Lung (tissue), 12 donors: Measurements from ENCODE around the gene CARMIL3. TPM values are rescaled to one million over a fixed set of nuclear protein-coding genes. Genes with fewer than 3 reads are reported as not detected.

Experiments
- ATAC-seq: fragments of 200-7000 bp; cut with Tn5 transposase; one replicate; pipeline ENCODE4 v1.9.1; 2020; ENCODE audit warnings: moderate number of reproducible peaks; ENCODE audit not compliant: insufficient read depth, low FRiP score
- DNase-seq, 3 donors: peaks; one replicate each; pipeline ENCODE4 v3.0.0-alpha.2; 2013 to 2017
- H3K27ac ChIP-seq, 2 donors: one replicate each; pipeline ENCODE4 v1.5.1; 2013; ENCODE audit warnings: mild to moderate bottlenecking in 2 of 2, moderate library complexity in 2 of 2, control low read depth in 1 of 2, inconsistent platforms in 1 of 2, low read depth in 1 of 2, low read length in 1 of 2
- H3K27me3 ChIP-seq, 3 donors: one replicate each; pipeline ENCODE4 v1.5.1; 2013; ENCODE audit warnings: low read length in 2 of 3; ENCODE audit not compliant: control insufficient read depth in 3 of 3, insufficient read depth in 3 of 3
- H3K36me3 ChIP-seq, 4 donors: one replicate each; pipeline ENCODE4 v1.5.1; 2013; ENCODE audit warnings: low read length in 4 of 4, mild to moderate bottlenecking in 1 of 4, moderate library complexity in 1 of 4; ENCODE audit not compliant: control insufficient read depth in 4 of 4, insufficient read depth in 4 of 4
- H3K4me1 ChIP-seq, 5 donors: one replicate each; pipeline ENCODE4 v1.5.1; 2013; ENCODE audit warnings: low read length in 5 of 5, mild to moderate bottlenecking in 2 of 5, moderate library complexity in 1 of 5; ENCODE audit not compliant: control insufficient read depth in 5 of 5, insufficient read depth in 5 of 5
- H3K4me3 ChIP-seq: one replicate; pipeline ENCODE4 v1.5.1; 2013; ENCODE audit warnings: mild to moderate bottlenecking, control low read depth, moderate library complexity
- H3K9ac ChIP-seq, 2 donors: one replicate each; pipeline ENCODE4 v1.5.1; 2013; ENCODE audit warnings: low read length in 2 of 2, control low read depth in 1 of 2; ENCODE audit not compliant: insufficient read depth in 1 of 2
- H3K9me3 ChIP-seq, 4 donors: one replicate each; pipeline ENCODE4 v1.5.1; 2013; ENCODE audit warnings: low read length in 3 of 4, mild to moderate bottlenecking in 1 of 4, moderate library complexity in 1 of 4; ENCODE audit not compliant: control insufficient read depth in 4 of 4, insufficient read depth in 3 of 4
- CTCF ChIP-seq: IDR thresholded peaks from 2 replicates; pipeline ENCODE4 v1.5.1; 2012; ENCODE audit warnings: mild to moderate bottlenecking; ENCODE audit errors: control extremely low read depth, extremely low read depth
- WGBS, 2 donors: extraction: QIAGEN DNeasy Blood & Tissue Kit; methylation state at CpG; one replicate each; pipeline ENCODE4 v1.1.7; 2013; 5-methylcytosine and 5-hydroxymethylcytosine counted together
- polyA plus RNA-seq, 2 donors: library from polyadenylated mRNA; stranded (reverse); fragments of 200-250 nt; gene quantifications; one replicate each; pipeline ENCODE4 v1.2.1, GENCODE V29; 2013
- total RNA-seq, 2 donors: library from RNA; depleted of rRNA in 1 of 2; stranded (reverse); fragments of >200 nt in 1 of 2; gene quantifications; one replicate each; pipeline ENCODE4 v1.2.1, GENCODE V29; 2014 to 2021
- donor health status: control.
- donor health status: control.
- donor health status: Bipolar disorder and iron deficiency.
- donor health status: healthy.
- donor health status: DM: yes; HTN: yes; CAD: no.

CARMIL3 gene
- total and polyA plus RNA-seq, 4 donors: 0.37 to 2.4 (median 0.78) TPM

GRCh38 chr14:24092505-24093206 lies 40.8 kb downstream of the CARMIL3 start:
- no peak for TF ChIP-seq CTCF
- H3K4me3 ChIP-seq: no peak overlapping the region
- H3K27me3 ChIP-seq: no peaks in the 10 kb centered on the region
- DNase-seq (no peak), ATAC-seq (no peak)
- H3K36me3 ChIP-seq: no peaks in the 10 kb centered on the region
- H3K9ac ChIP-seq: no peak overlapping the region
- H3K4me1 ChIP-seq: peaks cover 0 to 17% (median 6%) of the 10 kb centered on the region in 5 donors
- no peaks in the 10 kb centered on the region for H3K9me3 ChIP-seq
- WGBS, 2 donors: 75 to 87% methylated on average over 4 of the region's 4 CpGs
- H3K27ac ChIP-seq: no peak overlapping the region

GRCh38 chr14:24093207-24093900 lies 41.5 kb downstream of the CARMIL3 start:
- WGBS, 2 donors: 83 to 84% methylated on average over 19 of the region's 19 CpGs
- Histone ChIP-seq H3K36me3 (peaks cover 0 to 4% (median 0%) of the 10 kb centered on the region in 4 donors), H3K4me1 (peaks cover 0 to 17% (median 6%) of the 10 kb centered on the region in 5 donors), H3K4me3 (no peak overlapping the region), H3K27me3 (no peaks in the 10 kb centered on the region), H3K9me3 (no peaks in the 10 kb centered on the region), H3K9ac (peak overlapping the region in 1 of 2 donors; percentile 42), H3K27ac (peak overlapping the region; percentile 2 to 38)
- no peak for TF ChIP-seq CTCF
- DNase-seq (no peak), ATAC-seq (no peak)

GRCh38 chr14:24093901-24094840 lies 42.4 kb downstream of the CARMIL3 start, which contains the start of gene PCK2:
PCK2 (plus strand) TSS chr14:24094311; CDS start chr14:24094406, 95 bp downstream.
- Histone ChIP-seq H3K36me3 (peaks cover 0 to 12% (median 0%) of the 10 kb centered on the region in 4 donors), H3K9ac (peak within 1 kb of the TSS; percentile 66 to 78), H3K27me3 (no peaks in the 10 kb centered on the region), H3K9me3 (no peaks in the 10 kb centered on the region), H3K4me1 (peaks cover 0 to 17% (median 6%) of the 10 kb centered on the region in 5 donors), H3K4me3 (peak within 1 kb of the TSS; percentile 71), H3K27ac (peak within 1 kb of the TSS; percentile 88 to 98)
- WGBS, 2 donors: 1% methylated on average over 54 to 68 of the region's 68 CpGs
- no peak for TF ChIP-seq CTCF
- peak; percentile 94 for ATAC-seq
- peak; percentile 88 to 94 (median 94) for DNase-seq
